HepG2 (cell line): ENCODE measurements around the gene NGEF. TPM values are rescaled to one million over a fixed set of nuclear protein-coding genes. Genes with fewer than 3 reads are reported as not detected.

Source experiments
- ATF7 ChIP-seq, 2 experiments: fragments of 450-650 bp in 1 of 2; sonication (generic) in 1 of 2; formaldehyde crosslinking in 1 of 2; IDR thresholded peaks; 2 replicates each; pipeline versions ENCODE4 v1.4.0 to v1.6.1; 2016 to 2020; ENCODE audit warnings: antibody characterized with exemption in 1 of 2, mild to moderate bottlenecking in 1 of 2, missing genetic modification reagents in 1 of 2
- CBX1 ChIP-seq: IDR thresholded peaks from one replicate; pipeline ENCODE4 v1.6.1; 2016; ENCODE audit warnings: antibody characterized with exemption, low read depth
- ETS1 ChIP-seq: sonication (generic); formaldehyde crosslinking; IDR thresholded peaks from 2 replicates; pipeline ENCODE4 v1.4.0; 2020; ENCODE audit warnings: missing genetic modification reagents
- FOXK2 ChIP-seq: fragments of 450-650 bp; IDR thresholded peaks from 2 replicates; pipeline ENCODE4 v1.6.1; 2016
- IRX3 ChIP-seq: sonication (generic); formaldehyde crosslinking; IDR thresholded peaks from 2 replicates; pipeline ENCODE4 v1.8.1; 2023; ENCODE audit warnings: mild to moderate bottlenecking, low read depth, missing genetic modification reagents, borderline replicate concordance
- KDM1A ChIP-seq: IDR thresholded peaks from 2 replicates; pipeline ENCODE4 v1.6.1; 2016; ENCODE audit warnings: missing compliant biosample characterization
- KDM2A ChIP-seq: sonication (generic); formaldehyde crosslinking; IDR thresholded peaks from 2 replicates; pipeline ENCODE4 v1.4.0; 2020; ENCODE audit warnings: low read depth, missing genetic modification reagents, borderline replicate concordance
- KLF16 ChIP-seq, 2 experiments: sonication (generic) in 1 of 2; formaldehyde crosslinking in 1 of 2; IDR thresholded peaks; 2 replicates each; pipeline versions ENCODE4 v1.6.1 to v1.8.0; 2016 to 2023; ENCODE audit warnings: missing genetic modification reagents in 2 of 2, missing compliant biosample characterization in 1 of 2
- MXD1 ChIP-seq: sonication (generic); formaldehyde crosslinking; IDR thresholded peaks from 2 replicates; pipeline ENCODE4 v1.4.0; 2020; ENCODE audit warnings: mild to moderate bottlenecking, missing genetic modification reagents
- PITX1 ChIP-seq: sonication (generic); formaldehyde crosslinking; IDR thresholded peaks from 2 replicates; pipeline ENCODE4 v1.5.1; 2020; ENCODE audit warnings: mild to moderate bottlenecking, missing genetic modification reagents
- SOX13 ChIP-seq, 3 experiments: fragments of 450-650 bp in 1 of 3; sonication (generic) in 1 of 3; formaldehyde crosslinking in 1 of 3; IDR thresholded peaks in 2 of 3; conservative IDR thresholded peaks in 1 of 3; 2 replicates each; pipeline versions ENCODE4 v1.5.0 to v1.6.1; 2016 to 2020; ENCODE audit warnings: antibody characterized with exemption in 1 of 3, mild to moderate bottlenecking in 1 of 3, missing compliant biosample characterization in 1 of 3, missing genetic modification reagents in 1 of 3, moderate library complexity in 1 of 3
- SUZ12 ChIP-seq: fragments of 150-350 bp; IDR thresholded peaks from 2 replicates; pipeline ENCODE4 v1.6.1; 2014; ENCODE audit warnings: low read depth, low read length
- THYN1 ChIP-seq: sonication (generic); formaldehyde crosslinking; IDR thresholded peaks from 2 replicates; pipeline ENCODE4 v1.8.1; 2023; ENCODE audit warnings: low read depth, mild to moderate bottlenecking, moderate library complexity, missing genetic modification reagents, borderline replicate concordance
- ZBTB42 ChIP-seq: sonication (generic); formaldehyde crosslinking; IDR thresholded peaks from 2 replicates; pipeline ENCODE4 v1.5.0; 2020; ENCODE audit warnings: mild to moderate bottlenecking, missing genetic modification reagents
- ZBTB43 ChIP-seq: sonication (generic); formaldehyde crosslinking; conservative IDR thresholded peaks from 2 replicates; pipeline ENCODE4 v1.4.0; 2020; ENCODE audit warnings: missing genetic modification reagents
- ZNF12 ChIP-seq: sonication (generic); formaldehyde crosslinking; IDR thresholded peaks from 2 replicates; pipeline ENCODE4 v1.5.0; 2020; ENCODE audit warnings: missing genetic modification reagents
- ZNF350 ChIP-seq: sonication (generic); formaldehyde crosslinking; IDR thresholded peaks from 2 replicates; pipeline ENCODE4 v1.4.0; 2020; ENCODE audit warnings: mild to moderate bottlenecking, low read depth, missing genetic modification reagents, borderline replicate concordance
- ZNF883 ChIP-seq: sonication (generic); formaldehyde crosslinking; IDR thresholded peaks from 2 replicates; pipeline ENCODE4 v1.5.1; 2020; ENCODE audit warnings: mild to moderate bottlenecking, missing genetic modification reagents; ENCODE audit errors: not compliant biosample characterization
- ZNF891 ChIP-seq: sonication (generic); formaldehyde crosslinking; IDR thresholded peaks from 2 replicates; pipeline ENCODE4 v1.5.0; 2020; ENCODE audit warnings: mild to moderate bottlenecking, missing genetic modification reagents
- ZSCAN12 ChIP-seq: sonication (generic); formaldehyde crosslinking; IDR thresholded peaks from 2 replicates; pipeline ENCODE4 v1.9.0; 2021; ENCODE audit warnings: mild to moderate bottlenecking, missing genetic modification reagents
- polyA plus RNA-seq, 8 experiments: library from polyadenylated mRNA; depleted of rRNA in 3 of 8; stranded (reverse) in 7 of 8; unstranded in 1 of 8; fragments of >200 nt; fragmentation: Illumina TruSeq in 4 of 8; extraction: Trizol in 4 of 8; gene quantifications; 2 replicates each; pipeline versions ENCODE4 v1.2.1 to v1.2.3, GENCODE V29; 2011 to 2016; ENCODE audit warnings: low read depth in 4 of 8, missing spikeins in 1 of 8, mixed read lengths in 1 of 8; ENCODE audit not compliant: insufficient read depth in 1 of 8
- total RNA-seq, 5 experiments: library from RNA; depleted of rRNA; stranded (reverse); fragments of >200 nt; fragmentation: Illumina TruSeq; extraction: Trizol; gene quantifications; 2 replicates each; pipeline ENCODE4 v1.2.3, GENCODE V29; 2016; ENCODE audit warnings: low read depth in 1 of 5
- TF ChIP-seq, protein P1 (sequence below): sonication (generic); formaldehyde crosslinking; IDR thresholded peaks from 2 replicates; pipeline ENCODE4 v1.4.0; 2020; ENCODE audit warnings: mild to moderate bottlenecking, missing genetic modification reagents
- TF ChIP-seq, protein P2 (sequence below): IDR thresholded peaks from 2 replicates; pipeline ENCODE4 v1.6.1; 2012; ENCODE audit warnings: low read length, improper control_type of control experiment

The NGEF gene
- total and polyA plus RNA-seq, 2 of the 13 experiments (the other 11 are each of a cell fraction or from before 2014, with no cell fraction given) = 14.4 to 36.9 TPM

- TF ChIP-seq ZBTB43 (CRISPR knock-in tag) = no peak
- TF ChIP-seq ZBTB42 (CRISPR knock-in tag) = no peak
- TF ChIP-seq SOX13 (IDR thresholded peaks at IDR 0.05) = no peak
- no peak for TF ChIP-seq SOX13 (CRISPR knock-in tag; conservative IDR thresholded peaks at IDR 0.05 in 1 of 2, IDR thresholded peaks at IDR 0.05 in 1 of 2)
- TF ChIP-seq FOXK2 = no peak
- TF ChIP-seq KLF16 (CRISPR knock-in tag; IDR thresholded peaks at IDR 0.05) = no peak
- TF ChIP-seq ETS1 (CRISPR knock-in tag) = no peak; the same call in 1 of the 2 replicates
- TF ChIP-seq, protein P1, sequence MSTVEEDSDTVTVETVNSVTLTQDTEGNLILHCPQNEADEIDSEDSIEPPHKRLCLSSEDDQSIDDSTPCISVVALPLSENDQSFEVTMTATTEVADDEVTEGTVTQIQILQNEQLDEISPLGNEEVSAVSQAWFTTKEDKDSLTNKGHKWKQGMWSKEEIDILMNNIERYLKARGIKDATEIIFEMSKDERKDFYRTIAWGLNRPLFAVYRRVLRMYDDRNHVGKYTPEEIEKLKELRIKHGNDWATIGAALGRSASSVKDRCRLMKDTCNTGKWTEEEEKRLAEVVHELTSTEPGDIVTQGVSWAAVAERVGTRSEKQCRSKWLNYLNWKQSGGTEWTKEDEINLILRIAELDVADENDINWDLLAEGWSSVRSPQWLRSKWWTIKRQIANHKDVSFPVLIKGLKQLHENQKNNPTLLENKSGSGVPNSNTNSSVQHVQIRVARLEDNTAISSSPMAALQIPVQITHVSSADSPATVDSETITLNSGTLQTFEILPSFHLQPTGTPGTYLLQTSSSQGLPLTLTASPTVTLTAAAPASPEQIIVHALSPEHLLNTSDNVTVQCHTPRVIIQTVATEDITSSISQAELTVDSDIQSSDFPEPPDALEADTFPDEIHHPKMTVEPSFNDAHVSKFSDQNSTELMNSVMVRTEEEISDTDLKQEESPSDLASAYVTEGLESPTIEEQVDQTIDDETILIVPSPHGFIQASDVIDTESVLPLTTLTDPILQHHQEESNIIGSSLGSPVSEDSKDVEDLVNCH (CRISPR knock-in tag) = no peak
- TF ChIP-seq THYN1 (CRISPR knock-in tag) = no peak
- TF ChIP-seq KDM2A (CRISPR knock-in tag) = no peak; the same call in 1 of the 2 replicates
- TF ChIP-seq ZNF350 (CRISPR knock-in tag) = no peak
- TF ChIP-seq ATF7 (IDR thresholded peaks at IDR 0.05) = no peak
- no peak; the same call in 1 of the 2 replicates for TF ChIP-seq ATF7 (CRISPR knock-in tag; IDR thresholded peaks at IDR 0.05)
- TF ChIP-seq PITX1 (CRISPR knock-in tag) = peak; percentile 10; the same call in 1 of the 2 replicates
- no peak for TF ChIP-seq ZNF12
- no peak for TF ChIP-seq CBX1
- TF ChIP-seq KDM1A (CRISPR knock-in tag) = no peak
- TF ChIP-seq IRX3 (CRISPR knock-in tag) = no peak
- no peak for TF ChIP-seq SUZ12
- no peak for TF ChIP-seq ZSCAN12 (CRISPR knock-in tag)
- TF ChIP-seq MXD1 (CRISPR knock-in tag) = peak; percentile 66
- peak; percentile 61 for TF ChIP-seq ZNF891 (CRISPR knock-in tag)
- TF ChIP-seq, protein P2, sequence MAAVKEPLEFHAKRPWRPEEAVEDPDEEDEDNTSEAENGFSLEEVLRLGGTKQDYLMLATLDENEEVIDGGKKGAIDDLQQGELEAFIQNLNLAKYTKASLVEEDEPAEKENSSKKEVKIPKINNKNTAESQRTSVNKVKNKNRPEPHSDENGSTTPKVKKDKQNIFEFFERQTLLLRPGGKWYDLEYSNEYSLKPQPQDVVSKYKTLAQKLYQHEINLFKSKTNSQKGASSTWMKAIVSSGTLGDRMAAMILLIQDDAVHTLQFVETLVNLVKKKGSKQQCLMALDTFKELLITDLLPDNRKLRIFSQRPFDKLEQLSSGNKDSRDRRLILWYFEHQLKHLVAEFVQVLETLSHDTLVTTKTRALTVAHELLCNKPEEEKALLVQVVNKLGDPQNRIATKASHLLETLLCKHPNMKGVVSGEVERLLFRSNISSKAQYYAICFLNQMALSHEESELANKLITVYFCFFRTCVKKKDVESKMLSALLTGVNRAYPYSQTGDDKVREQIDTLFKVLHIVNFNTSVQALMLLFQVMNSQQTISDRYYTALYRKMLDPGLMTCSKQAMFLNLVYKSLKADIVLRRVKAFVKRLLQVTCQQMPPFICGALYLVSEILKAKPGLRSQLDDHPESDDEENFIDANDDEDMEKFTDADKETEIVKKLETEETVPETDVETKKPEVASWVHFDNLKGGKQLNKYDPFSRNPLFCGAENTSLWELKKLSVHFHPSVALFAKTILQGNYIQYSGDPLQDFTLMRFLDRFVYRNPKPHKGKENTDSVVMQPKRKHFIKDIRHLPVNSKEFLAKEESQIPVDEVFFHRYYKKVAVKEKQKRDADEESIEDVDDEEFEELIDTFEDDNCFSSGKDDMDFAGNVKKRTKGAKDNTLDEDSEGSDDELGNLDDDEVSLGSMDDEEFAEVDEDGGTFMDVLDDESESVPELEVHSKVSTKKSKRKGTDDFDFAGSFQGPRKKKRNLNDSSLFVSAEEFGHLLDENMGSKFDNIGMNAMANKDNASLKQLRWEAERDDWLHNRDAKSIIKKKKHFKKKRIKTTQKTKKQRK = no peak
- no peak for TF ChIP-seq ZNF883 (CRISPR knock-in tag)
Observed at GRCh38 chr2:233060501-233060979, 47.5 kb upstream of the NGEF start (continued).
